Liver (tissue), 9 donors: Measurements from ENCODE around the gene GRID1. TPM values are rescaled to one million over a fixed set of nuclear protein-coding genes. Genes with fewer than 3 reads are reported as not detected.

Experiments
- DNase-seq: peaks from one replicate; pipeline ENCODE4 v3.0.0-alpha.2; 2017; ENCODE audit warnings: low spot score
- H3K27ac ChIP-seq, 2 donors: one replicate each; pipeline ENCODE4 v1.7.0; 2013; ENCODE audit warnings: inconsistent platforms in 2 of 2, low read length in 2 of 2, control low read depth in 1 of 2, low read depth in 1 of 2, mild to moderate bottlenecking in 1 of 2
- H3K27me3 ChIP-seq, 4 donors: one replicate each; pipeline versions ENCODE4 v1.6.1 to v1.7.0; 2013; ENCODE audit warnings: low read length in 3 of 4, inconsistent platforms in 1 of 4, mild to moderate bottlenecking in 1 of 4, moderate library complexity in 1 of 4; ENCODE audit not compliant: control insufficient read depth in 4 of 4, insufficient read depth in 4 of 4
- H3K36me3 ChIP-seq, 4 donors: one replicate each; pipeline versions ENCODE4 v1.6.1 to v1.7.0; 2013; ENCODE audit warnings: low read length in 3 of 4, mild to moderate bottlenecking in 3 of 4, low read depth in 1 of 4, moderate library complexity in 1 of 4; ENCODE audit not compliant: control insufficient read depth in 4 of 4, insufficient read depth in 3 of 4
- H3K4me1 ChIP-seq, 4 donors: one replicate each; pipeline versions ENCODE4 v1.6.1 to v1.7.0; 2013; ENCODE audit warnings: low read length in 3 of 4, mild to moderate bottlenecking in 3 of 4, moderate library complexity in 1 of 4; ENCODE audit not compliant: control insufficient read depth in 4 of 4, insufficient read depth in 4 of 4
- H3K4me3 ChIP-seq, 3 donors: one replicate each; pipeline versions ENCODE4 v1.6.1 to v1.7.0; 2013; ENCODE audit warnings: low read length in 3 of 3, control low read depth in 1 of 3, low read depth in 1 of 3, mild to moderate bottlenecking in 1 of 3
- H3K9ac ChIP-seq, 2 donors: one replicate each; pipeline ENCODE4 v1.7.0; 2013; ENCODE audit warnings: low read length in 2 of 2, mild to moderate bottlenecking in 2 of 2, moderate library complexity in 2 of 2, control low read depth in 1 of 2, low read depth in 1 of 2
- H3K9me3 ChIP-seq, 4 donors: one replicate each; pipeline versions ENCODE4 v1.6.1 to v1.7.0; 2013; ENCODE audit warnings: low read length in 3 of 4; ENCODE audit not compliant: control insufficient read depth in 4 of 4
- ATF3 ChIP-seq: IDR thresholded peaks from 2 replicates; pipeline ENCODE4 v1.6.1; 2016; ENCODE audit warnings: antibody characterized with exemption
- EGR1 ChIP-seq, 2 donors: IDR thresholded peaks; 2 replicates each; pipeline ENCODE4 v1.6.1; 2016 to 2018; ENCODE audit warnings: antibody characterized with exemption in 2 of 2, low read depth in 2 of 2
- FOXA1 ChIP-seq: IDR thresholded peaks from 2 replicates; pipeline ENCODE4 v1.6.1; 2016; ENCODE audit warnings: antibody characterized with exemption
- FOXA2 ChIP-seq: IDR thresholded peaks from 2 replicates; pipeline ENCODE4 v1.6.1; 2016; ENCODE audit warnings: antibody characterized with exemption
- GABPA ChIP-seq, 2 donors: IDR thresholded peaks in 1 of 2; conservative IDR thresholded peaks in 1 of 2; 2 replicates each; pipeline ENCODE4 v1.6.1; 2016; ENCODE audit warnings: antibody characterized with exemption in 2 of 2, mild to moderate bottlenecking in 1 of 2, moderate library complexity in 1 of 2
- HNF4A ChIP-seq, 2 donors: conservative IDR thresholded peaks; 2 replicates each; pipeline ENCODE4 v1.6.1; 2016; ENCODE audit warnings: antibody characterized with exemption in 2 of 2, mild to moderate bottlenecking in 2 of 2
- HNF4G ChIP-seq: IDR thresholded peaks from 2 replicates; pipeline ENCODE4 v1.6.1; 2016; ENCODE audit warnings: antibody characterized with exemption
- JUND ChIP-seq, 2 donors: IDR thresholded peaks; 2 replicates each; pipeline ENCODE4 v1.6.1; 2016; ENCODE audit warnings: antibody characterized with exemption in 2 of 2
- NR2F2 ChIP-seq: IDR thresholded peaks from 2 replicates; pipeline ENCODE4 v1.6.1; 2016; ENCODE audit warnings: antibody characterized with exemption
- RAD21 ChIP-seq, 2 donors: IDR thresholded peaks; 2 replicates each; pipeline ENCODE4 v1.6.1; 2016; ENCODE audit warnings: antibody characterized with exemption in 2 of 2, mild to moderate bottlenecking in 2 of 2
- SP1 ChIP-seq: IDR thresholded peaks from 2 replicates; pipeline ENCODE4 v1.6.1; 2018; ENCODE audit warnings: antibody characterized with exemption, mild to moderate bottlenecking
- TAF1 ChIP-seq: conservative IDR thresholded peaks from 2 replicates; pipeline ENCODE4 v1.6.1; 2016; ENCODE audit warnings: antibody characterized with exemption, mild to moderate bottlenecking
- WGBS: extraction: QIAGEN DNeasy Blood & Tissue Kit; methylation state at CpG from one replicate; pipeline ENCODE4 v1.1.7; 2013; 5-methylcytosine and 5-hydroxymethylcytosine counted together
- polyA plus RNA-seq, 2 donors: library from polyadenylated mRNA; stranded (reverse) in 1 of 2; unstranded in 1 of 2; fragments of 200-250 nt in 1 of 2; fragments of >200 nt in 1 of 2; fragmentation: Nextera tagmentation in 1 of 2; extraction: Ambion mirVana in 1 of 2; gene quantifications; one replicate each; pipeline versions ENCODE4 v1.2.1 to v1.2.3, GENCODE V29; 2013 to 2015
- total RNA-seq, 2 donors: library from RNA; depleted of rRNA; stranded (reverse); fragments of >200 nt; gene quantifications; one replicate each; pipeline ENCODE4 v1.2.3, GENCODE V29; 2014
- TF ChIP-seq, protein P1 (sequence below): IDR thresholded peaks from 2 replicates; pipeline ENCODE4 v1.6.1; 2016; ENCODE audit warnings: antibody characterized with exemption, mild to moderate bottlenecking
- TF ChIP-seq, protein P2 (sequence below): fragments of 150-350 bp; IDR thresholded peaks from 2 replicates; pipeline ENCODE4 v1.5.1; 2017; ENCODE audit warnings: improper control_type of control experiment, low read depth, low read length; ENCODE audit not compliant: missing input control
- donor health status: healthy.
- donor health status: healthy.
- donor health status: healthy.
- donor health status: healthy.
- donor health status: healthy.

The GRID1 gene
- total and polyA plus RNA-seq, 4 donors = 0.09 to 0.17 (median 0.14) TPM; not detected in 1

DNA sequence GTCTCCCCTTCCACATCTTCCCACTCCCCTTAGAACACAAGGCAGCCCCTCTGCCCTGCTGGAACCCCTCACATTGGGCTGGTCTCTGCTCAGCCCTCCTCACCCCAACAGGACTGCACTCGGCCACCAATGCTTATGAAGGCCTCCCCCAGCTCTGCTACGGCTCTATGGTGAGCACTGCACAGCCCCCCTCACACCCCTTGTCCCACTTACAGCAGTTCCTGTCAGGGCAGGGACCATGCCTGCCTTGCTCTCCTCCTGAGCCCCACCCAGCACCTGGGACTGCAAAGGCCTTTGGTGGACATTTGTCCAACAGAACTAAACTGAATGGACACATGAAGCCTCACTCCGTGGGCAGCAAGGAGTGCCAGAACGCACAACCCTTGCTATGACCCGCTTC is 171.9 kb downstream of the GRID1 start:
- H3K36me3 ChIP-seq = no peaks in the 10 kb centered on the region
- H3K4me1 ChIP-seq = no peaks in the 10 kb centered on the region
- H3K4me3 ChIP-seq = no peak overlapping the region
- no peak for DNase-seq
- no peak for TF ChIP-seq HNF4G
- no peak overlapping the region for H3K27ac ChIP-seq
- no peaks in the 10 kb centered on the region for H3K27me3 ChIP-seq
- H3K9ac ChIP-seq = no peak overlapping the region
- H3K9me3 ChIP-seq = no peaks in the 10 kb centered on the region
- 85% methylated on average over 5 of the region's 5 CpGs for WGBS

- Histone ChIP-seq H3K9me3 (no peaks in the 10 kb centered on the region), H3K9ac (no peak overlapping the region), H3K4me1 (no peaks in the 10 kb centered on the region), H3K36me3 (no peaks in the 10 kb centered on the region), H3K27me3 (no peaks in the 10 kb centered on the region), H3K27ac (no peak overlapping the region), H3K4me3 (no peak overlapping the region)
- DNase-seq = no peak
- TF ChIP-seq HNF4G (no peak), FOXA2 (no peak), JUND (IDR thresholded peaks at IDR 0.05) (no peak), ATF3 (no peak), RAD21 (IDR thresholded peaks at IDR 0.05) (no peak), HNF4A (conservative IDR thresholded peaks at IDR 0.05) (no peak), SP1 (no peak)
- TF ChIP-seq, protein P1, sequence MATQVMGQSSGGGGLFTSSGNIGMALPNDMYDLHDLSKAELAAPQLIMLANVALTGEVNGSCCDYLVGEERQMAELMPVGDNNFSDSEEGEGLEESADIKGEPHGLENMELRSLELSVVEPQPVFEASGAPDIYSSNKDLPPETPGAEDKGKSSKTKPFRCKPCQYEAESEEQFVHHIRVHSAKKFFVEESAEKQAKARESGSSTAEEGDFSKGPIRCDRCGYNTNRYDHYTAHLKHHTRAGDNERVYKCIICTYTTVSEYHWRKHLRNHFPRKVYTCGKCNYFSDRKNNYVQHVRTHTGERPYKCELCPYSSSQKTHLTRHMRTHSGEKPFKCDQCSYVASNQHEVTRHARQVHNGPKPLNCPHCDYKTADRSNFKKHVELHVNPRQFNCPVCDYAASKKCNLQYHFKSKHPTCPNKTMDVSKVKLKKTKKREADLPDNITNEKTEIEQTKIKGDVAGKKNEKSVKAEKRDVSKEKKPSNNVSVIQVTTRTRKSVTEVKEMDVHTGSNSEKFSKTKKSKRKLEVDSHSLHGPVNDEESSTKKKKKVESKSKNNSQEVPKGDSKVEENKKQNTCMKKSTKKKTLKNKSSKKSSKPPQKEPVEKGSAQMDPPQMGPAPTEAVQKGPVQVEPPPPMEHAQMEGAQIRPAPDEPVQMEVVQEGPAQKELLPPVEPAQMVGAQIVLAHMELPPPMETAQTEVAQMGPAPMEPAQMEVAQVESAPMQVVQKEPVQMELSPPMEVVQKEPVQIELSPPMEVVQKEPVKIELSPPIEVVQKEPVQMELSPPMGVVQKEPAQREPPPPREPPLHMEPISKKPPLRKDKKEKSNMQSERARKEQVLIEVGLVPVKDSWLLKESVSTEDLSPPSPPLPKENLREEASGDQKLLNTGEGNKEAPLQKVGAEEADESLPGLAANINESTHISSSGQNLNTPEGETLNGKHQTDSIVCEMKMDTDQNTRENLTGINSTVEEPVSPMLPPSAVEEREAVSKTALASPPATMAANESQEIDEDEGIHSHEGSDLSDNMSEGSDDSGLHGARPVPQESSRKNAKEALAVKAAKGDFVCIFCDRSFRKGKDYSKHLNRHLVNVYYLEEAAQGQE = no peak
- TF ChIP-seq, protein P2, sequence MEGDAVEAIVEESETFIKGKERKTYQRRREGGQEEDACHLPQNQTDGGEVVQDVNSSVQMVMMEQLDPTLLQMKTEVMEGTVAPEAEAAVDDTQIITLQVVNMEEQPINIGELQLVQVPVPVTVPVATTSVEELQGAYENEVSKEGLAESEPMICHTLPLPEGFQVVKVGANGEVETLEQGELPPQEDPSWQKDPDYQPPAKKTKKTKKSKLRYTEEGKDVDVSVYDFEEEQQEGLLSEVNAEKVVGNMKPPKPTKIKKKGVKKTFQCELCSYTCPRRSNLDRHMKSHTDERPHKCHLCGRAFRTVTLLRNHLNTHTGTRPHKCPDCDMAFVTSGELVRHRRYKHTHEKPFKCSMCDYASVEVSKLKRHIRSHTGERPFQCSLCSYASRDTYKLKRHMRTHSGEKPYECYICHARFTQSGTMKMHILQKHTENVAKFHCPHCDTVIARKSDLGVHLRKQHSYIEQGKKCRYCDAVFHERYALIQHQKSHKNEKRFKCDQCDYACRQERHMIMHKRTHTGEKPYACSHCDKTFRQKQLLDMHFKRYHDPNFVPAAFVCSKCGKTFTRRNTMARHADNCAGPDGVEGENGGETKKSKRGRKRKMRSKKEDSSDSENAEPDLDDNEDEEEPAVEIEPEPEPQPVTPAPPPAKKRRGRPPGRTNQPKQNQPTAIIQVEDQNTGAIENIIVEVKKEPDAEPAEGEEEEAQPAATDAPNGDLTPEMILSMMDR = no peak
- WGBS = 74% methylated on average over 4 of the region's 4 CpGs
Observed at GRCh38 chr10:86193841-86194240, 172.8 kb downstream of the GRID1 start.

DNA sequence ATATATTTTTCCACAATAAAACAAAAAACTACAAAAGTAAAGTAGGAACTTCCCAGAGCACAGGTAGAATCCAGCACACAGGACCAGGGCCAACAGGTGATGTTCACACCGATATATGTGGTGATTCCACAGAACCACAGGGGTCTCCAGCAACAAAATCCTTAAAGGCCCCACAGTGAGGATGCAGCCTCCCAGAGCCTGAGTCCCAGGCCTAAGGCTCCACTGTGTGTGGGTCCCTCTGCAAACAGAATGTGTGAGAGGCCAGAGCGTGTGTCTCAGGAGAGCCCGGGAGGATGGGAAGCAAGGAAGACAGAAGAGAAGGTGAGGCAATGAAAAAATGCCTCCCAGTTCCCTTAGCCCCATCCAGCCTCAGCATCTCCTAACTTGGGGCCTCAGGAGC is 173.9 kb downstream of the GRID1 start:
- DNase-seq = no peak
- H3K9ac ChIP-seq = no peak overlapping the region
- no peak for TF ChIP-seq FOXA1
- TF ChIP-seq EGR1 (IDR thresholded peaks at IDR 0.05; ENCODE audit: low read depth in 2 of 2) = no peak
- no peak for TF ChIP-seq RAD21 (IDR thresholded peaks at IDR 0.05)
- no peak for TF ChIP-seq TAF1
- TF ChIP-seq ATF3 = no peak
- no peak for TF ChIP-seq SP1
- TF ChIP-seq GABPA (IDR thresholded peaks at IDR 0.05 in 1 of 2, conservative IDR thresholded peaks at IDR 0.05 in 1 of 2) = no peak
- no peak for TF ChIP-seq NR2F2
- TF ChIP-seq HNF4A (conservative IDR thresholded peaks at IDR 0.05) = no peak
- TF ChIP-seq HNF4G = no peak

More for the DNA sequence above, 173.9 kb downstream of the GRID1 start:
- no peaks in the 10 kb centered on the region for H3K27me3 ChIP-seq
- no peaks in the 10 kb centered on the region for H3K9me3 ChIP-seq
- 92% methylated on average over 3 of the region's 3 CpGs for WGBS
- no peak overlapping the region for H3K27ac ChIP-seq
- H3K36me3 ChIP-seq = no peaks in the 10 kb centered on the region
- no peaks in the 10 kb centered on the region for H3K4me1 ChIP-seq
- no peak overlapping the region for H3K4me3 ChIP-seq
